Lower leg skin (tissue), 4 donors: ENCODE data around the gene SORBS2. TPM values are rescaled to one million over a fixed set of nuclear protein-coding genes. Genes with fewer than 3 reads are reported as not detected.

Experiments used
- DNase-seq, 2 donors: peaks; one replicate each; pipeline ENCODE4 v3.0.0-alpha.2; 2019; ENCODE audit warnings: low spot score in 2 of 2
- H3K4me3 ChIP-seq: fragments of 200-600 bp; sonication (generic); 2 replicates; pipeline ENCODE4 v1.5.1; 2017; ENCODE audit warnings: mild to moderate bottlenecking, low read depth; ENCODE audit not compliant: poor library complexity, severe bottlenecking
- CTCF ChIP-seq, 3 donors: fragments of 450-650 bp; IDR thresholded peaks; one replicate each; pipeline ENCODE4 v1.5.1; 2016; ENCODE audit warnings: antibody characterized with exemption in 3 of 3, mild to moderate bottlenecking in 3 of 3, moderate library complexity in 2 of 3
- POLR2A ChIP-seq, 2 donors: fragments of 450-650 bp; IDR thresholded peaks; one replicate each; pipeline ENCODE4 v1.6.1; 2016 to 2017; ENCODE audit warnings: antibody characterized with exemption in 2 of 2, mild to moderate bottlenecking in 1 of 2, moderate library complexity in 1 of 2
- WGBS, 2 donors: methylation state at CpG; one replicate each; pipeline ENCODE4 v1.1.5; 2018; 5-methylcytosine and 5-hydroxymethylcytosine counted together
- intact Hi-C: fragments of 100-400 bp; cut with DNase I; formaldehyde crosslinking; loops from one replicate; pipeline ENCODE4 v1.15.0; 2023; ENCODE audit warnings: low total_unique reads
- total RNA-seq, 4 donors: library from RNA; depleted of rRNA; stranded (reverse); fragments of >200 nt; gene quantifications; one replicate each; pipeline ENCODE4 v1.1.0, GENCODE V29; 2016

SORBS2 gene
- total RNA-seq, 4 donors from 2014 or later = 10.5 to 34.7 (median 20.6) TPM

GRCh38 chr4:185837415-185838103 is 25.6 kb upstream of the SORBS2 start:
- TF ChIP-seq POLR2A (IDR thresholded peaks at IDR 0.05) (no peak), CTCF (IDR thresholded peaks at IDR 0.05) (no peak)
- H3K4me3 ChIP-seq = no peak overlapping the region
- intact Hi-C loops = no loop called here
- DNase-seq = no peak
- 75 to 84% methylated on average over 4 of the region's 4 CpGs for WGBS, 2 donors

GRCh38 chr4:185836241-185837084 is 24.5 kb upstream of the SORBS2 start:
- DNase-seq = no peak
- H3K4me3 ChIP-seq = no peak overlapping the region
- intact Hi-C loops = no loop called here
- WGBS, 2 donors = 76 to 77% methylated on average over 7 of the region's 7 CpGs
- TF ChIP-seq POLR2A (IDR thresholded peaks at IDR 0.05) (no peak), CTCF (IDR thresholded peaks at IDR 0.05) (no peak)

GRCh38 chr4:185835814-185836213 is 23.8 kb upstream of the SORBS2 start:
- TF ChIP-seq POLR2A (IDR thresholded peaks at IDR 0.05) = no peak
- TF ChIP-seq CTCF (IDR thresholded peaks at IDR 0.05) = no peak
- H3K4me3 ChIP-seq = no peak overlapping the region
- WGBS, 2 donors = 90 to 91% methylated on average over 6 of the region's 6 CpGs
- intact Hi-C loops = no loop called here
- no peak for DNase-seq

GRCh38 chr4:185835336-185835735 is 23.3 kb upstream of the SORBS2 start:
- TF ChIP-seq CTCF (IDR thresholded peaks at IDR 0.05) (no peak), POLR2A (IDR thresholded peaks at IDR 0.05) (no peak)
- no peak for DNase-seq
- no peak overlapping the region for H3K4me3 ChIP-seq
- intact Hi-C loops = no loop called here
- 91 to 92% methylated on average over 4 of the region's 4 CpGs for WGBS, 2 donors

GRCh38 chr4:185834778-185835177 is 22.8 kb upstream of the SORBS2 start:
- 93 to 95% methylated on average over 6 of the region's 6 CpGs for WGBS, 2 donors
- TF ChIP-seq CTCF (IDR thresholded peaks at IDR 0.05) (no peak), POLR2A (IDR thresholded peaks at IDR 0.05) (no peak)
- H3K4me3 ChIP-seq = no peak overlapping the region
- intact Hi-C loops = no loop called here
- DNase-seq = no peak
